Liver (tissue), 9 donors: Measurements from ENCODE around the gene CDKL1. TPM values are rescaled to one million over a fixed set of nuclear protein-coding genes. Genes with fewer than 3 reads are reported as not detected.

ENCODE experiments used
- DNase-seq: peaks from one replicate; pipeline ENCODE4 v3.0.0-alpha.2; 2017; ENCODE audit warnings: low spot score
- H3K27ac ChIP-seq, 2 donors: one replicate each; pipeline ENCODE4 v1.7.0; 2013; ENCODE audit warnings: inconsistent platforms in 2 of 2, low read length in 2 of 2, control low read depth in 1 of 2, low read depth in 1 of 2, mild to moderate bottlenecking in 1 of 2
- H3K27me3 ChIP-seq, 4 donors: one replicate each; pipeline versions ENCODE4 v1.6.1 to v1.7.0; 2013; ENCODE audit warnings: low read length in 3 of 4, inconsistent platforms in 1 of 4, mild to moderate bottlenecking in 1 of 4, moderate library complexity in 1 of 4; ENCODE audit not compliant: control insufficient read depth in 4 of 4, insufficient read depth in 4 of 4
- H3K36me3 ChIP-seq, 4 donors: one replicate each; pipeline versions ENCODE4 v1.6.1 to v1.7.0; 2013; ENCODE audit warnings: low read length in 3 of 4, mild to moderate bottlenecking in 3 of 4, low read depth in 1 of 4, moderate library complexity in 1 of 4; ENCODE audit not compliant: control insufficient read depth in 4 of 4, insufficient read depth in 3 of 4
- H3K4me1 ChIP-seq, 4 donors: one replicate each; pipeline versions ENCODE4 v1.6.1 to v1.7.0; 2013; ENCODE audit warnings: low read length in 3 of 4, mild to moderate bottlenecking in 3 of 4, moderate library complexity in 1 of 4; ENCODE audit not compliant: control insufficient read depth in 4 of 4, insufficient read depth in 4 of 4
- H3K4me3 ChIP-seq, 3 donors: one replicate each; pipeline versions ENCODE4 v1.6.1 to v1.7.0; 2013; ENCODE audit warnings: low read length in 3 of 3, control low read depth in 1 of 3, low read depth in 1 of 3, mild to moderate bottlenecking in 1 of 3
- H3K9ac ChIP-seq, 2 donors: one replicate each; pipeline ENCODE4 v1.7.0; 2013; ENCODE audit warnings: low read length in 2 of 2, mild to moderate bottlenecking in 2 of 2, moderate library complexity in 2 of 2, control low read depth in 1 of 2, low read depth in 1 of 2
- H3K9me3 ChIP-seq, 4 donors: one replicate each; pipeline versions ENCODE4 v1.6.1 to v1.7.0; 2013; ENCODE audit warnings: low read length in 3 of 4; ENCODE audit not compliant: control insufficient read depth in 4 of 4
- EGR1 ChIP-seq, 2 donors: IDR thresholded peaks; 2 replicates each; pipeline ENCODE4 v1.6.1; 2016 to 2018; ENCODE audit warnings: antibody characterized with exemption in 2 of 2, low read depth in 2 of 2
- FOXA1 ChIP-seq: IDR thresholded peaks from 2 replicates; pipeline ENCODE4 v1.6.1; 2016; ENCODE audit warnings: antibody characterized with exemption
- FOXA2 ChIP-seq: IDR thresholded peaks from 2 replicates; pipeline ENCODE4 v1.6.1; 2016; ENCODE audit warnings: antibody characterized with exemption
- GABPA ChIP-seq, 2 donors: IDR thresholded peaks in 1 of 2; conservative IDR thresholded peaks in 1 of 2; 2 replicates each; pipeline ENCODE4 v1.6.1; 2016; ENCODE audit warnings: antibody characterized with exemption in 2 of 2, mild to moderate bottlenecking in 1 of 2, moderate library complexity in 1 of 2
- HNF4A ChIP-seq, 2 donors: conservative IDR thresholded peaks; 2 replicates each; pipeline ENCODE4 v1.6.1; 2016; ENCODE audit warnings: antibody characterized with exemption in 2 of 2, mild to moderate bottlenecking in 2 of 2
- JUND ChIP-seq, 2 donors: IDR thresholded peaks; 2 replicates each; pipeline ENCODE4 v1.6.1; 2016; ENCODE audit warnings: antibody characterized with exemption in 2 of 2
- NR2F2 ChIP-seq: IDR thresholded peaks from 2 replicates; pipeline ENCODE4 v1.6.1; 2016; ENCODE audit warnings: antibody characterized with exemption
- RAD21 ChIP-seq, 2 donors: IDR thresholded peaks; 2 replicates each; pipeline ENCODE4 v1.6.1; 2016; ENCODE audit warnings: antibody characterized with exemption in 2 of 2, mild to moderate bottlenecking in 2 of 2
- RXRA ChIP-seq, 2 donors: IDR thresholded peaks; 2 replicates each; pipeline ENCODE4 v1.6.1; 2017 to 2018; ENCODE audit warnings: antibody characterized with exemption in 2 of 2, mild to moderate bottlenecking in 1 of 2
- SP1 ChIP-seq: IDR thresholded peaks from 2 replicates; pipeline ENCODE4 v1.6.1; 2018; ENCODE audit warnings: antibody characterized with exemption, mild to moderate bottlenecking
- TAF1 ChIP-seq: conservative IDR thresholded peaks from 2 replicates; pipeline ENCODE4 v1.6.1; 2016; ENCODE audit warnings: antibody characterized with exemption, mild to moderate bottlenecking
- YY1 ChIP-seq: IDR thresholded peaks from 2 replicates; pipeline ENCODE4 v1.6.1; 2016; ENCODE audit warnings: antibody characterized with exemption, mild to moderate bottlenecking
- WGBS: extraction: QIAGEN DNeasy Blood & Tissue Kit; methylation state at CpG from one replicate; pipeline ENCODE4 v1.1.7; 2013; 5-methylcytosine and 5-hydroxymethylcytosine counted together
- polyA plus RNA-seq, 2 donors: library from polyadenylated mRNA; stranded (reverse) in 1 of 2; unstranded in 1 of 2; fragments of 200-250 nt in 1 of 2; fragments of >200 nt in 1 of 2; fragmentation: Nextera tagmentation in 1 of 2; extraction: Ambion mirVana in 1 of 2; gene quantifications; one replicate each; pipeline versions ENCODE4 v1.2.1 to v1.2.3, GENCODE V29; 2013 to 2015
- total RNA-seq, 2 donors: library from RNA; depleted of rRNA; stranded (reverse); fragments of >200 nt; gene quantifications; one replicate each; pipeline ENCODE4 v1.2.3, GENCODE V29; 2014
- TF ChIP-seq, protein P1 (sequence below): IDR thresholded peaks from 2 replicates; pipeline ENCODE4 v1.6.1; 2016; ENCODE audit warnings: antibody characterized with exemption
- TF ChIP-seq, protein P2 (sequence below): IDR thresholded peaks from 2 replicates; pipeline ENCODE4 v1.6.1; 2016; ENCODE audit warnings: antibody characterized with exemption
- TF ChIP-seq, protein P3 (sequence below): IDR thresholded peaks from 2 replicates; pipeline ENCODE4 v1.6.1; 2016; ENCODE audit warnings: antibody characterized with exemption
- TF ChIP-seq, protein P4 (sequence below): IDR thresholded peaks from 2 replicates; pipeline ENCODE4 v1.6.1; 2016; ENCODE audit warnings: antibody characterized with exemption, mild to moderate bottlenecking
- TF ChIP-seq, protein P5 (sequence below): fragments of 150-350 bp; IDR thresholded peaks from 2 replicates; pipeline ENCODE4 v1.5.1; 2017; ENCODE audit warnings: improper control_type of control experiment, low read depth, low read length; ENCODE audit not compliant: missing input control
- donor health status: healthy.
- donor health status: healthy.
- donor health status: healthy.
- donor health status: healthy.
- donor health status: healthy.

The CDKL1 gene
- total RNA-seq: 1 to 10 TPM; 2.7 to 6.8 TPM
- polyA plus RNA-seq: 1 to 10 TPM; 1.1 to 1.6 TPM

DNA sequence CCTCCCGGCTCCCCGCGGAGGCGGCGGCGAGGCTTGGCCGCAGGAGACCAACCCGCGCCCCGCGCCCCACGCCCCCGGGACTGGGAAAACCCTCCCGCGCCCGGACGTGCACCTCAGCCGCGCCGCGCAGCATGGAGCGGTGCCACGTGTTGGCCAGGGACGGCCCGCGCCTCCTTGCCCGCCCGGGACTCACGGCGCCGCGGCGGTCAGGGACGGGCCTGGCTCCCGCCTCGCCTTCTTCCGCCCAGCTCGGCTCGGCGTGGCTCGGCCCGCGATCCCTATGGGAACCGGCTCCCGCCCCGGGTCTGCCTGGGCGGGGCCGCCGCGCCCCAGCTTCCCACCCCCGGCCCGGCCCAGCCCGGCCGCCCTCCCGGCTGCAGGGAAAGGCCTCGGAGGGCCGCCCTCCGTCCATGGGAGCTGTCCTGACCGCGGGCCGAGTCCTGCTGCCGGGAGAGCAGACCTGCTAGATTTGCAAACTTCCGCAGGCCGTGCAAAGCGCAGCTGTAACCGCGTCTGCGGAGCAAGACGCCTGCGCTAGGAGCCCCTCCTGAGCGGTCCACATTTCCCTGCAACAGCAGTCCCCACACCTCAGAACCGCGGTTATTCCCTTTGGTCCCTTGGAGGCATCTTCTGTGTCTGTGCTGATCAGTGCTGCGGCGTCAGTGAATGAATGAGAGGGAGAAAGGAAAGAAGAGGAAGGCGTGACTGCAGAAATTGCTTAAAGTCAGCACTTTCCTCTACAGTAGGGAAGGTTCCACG, at the start of gene CDKL1:
TSS of gene CDKL1 (minus strand) at position 251 of the 759 bp plus-strand sequence. CDS start 1,013 bp downstream, outside the sequence.
- Histone ChIP-seq H3K9me3 (no peaks in the 10 kb centered on the region), H3K4me3 (peak within 1 kb of the TSS; percentile 33 to 68 (median 50)), H3K27me3 (no peaks in the 10 kb centered on the region), H3K27ac (peak within 1 kb of the TSS; percentile 52 to 69), H3K9ac (peak within 1 kb of the TSS; percentile 1 to 61), H3K4me1 (peaks cover 1 to 22% (median 8%) of the 10 kb centered on the region in 4 donors), H3K36me3 (no peaks in the 10 kb centered on the region)
- peak; percentile 54 for DNase-seq
- TF ChIP-seq SP1: no peak
- TF ChIP-seq, protein P1, sequence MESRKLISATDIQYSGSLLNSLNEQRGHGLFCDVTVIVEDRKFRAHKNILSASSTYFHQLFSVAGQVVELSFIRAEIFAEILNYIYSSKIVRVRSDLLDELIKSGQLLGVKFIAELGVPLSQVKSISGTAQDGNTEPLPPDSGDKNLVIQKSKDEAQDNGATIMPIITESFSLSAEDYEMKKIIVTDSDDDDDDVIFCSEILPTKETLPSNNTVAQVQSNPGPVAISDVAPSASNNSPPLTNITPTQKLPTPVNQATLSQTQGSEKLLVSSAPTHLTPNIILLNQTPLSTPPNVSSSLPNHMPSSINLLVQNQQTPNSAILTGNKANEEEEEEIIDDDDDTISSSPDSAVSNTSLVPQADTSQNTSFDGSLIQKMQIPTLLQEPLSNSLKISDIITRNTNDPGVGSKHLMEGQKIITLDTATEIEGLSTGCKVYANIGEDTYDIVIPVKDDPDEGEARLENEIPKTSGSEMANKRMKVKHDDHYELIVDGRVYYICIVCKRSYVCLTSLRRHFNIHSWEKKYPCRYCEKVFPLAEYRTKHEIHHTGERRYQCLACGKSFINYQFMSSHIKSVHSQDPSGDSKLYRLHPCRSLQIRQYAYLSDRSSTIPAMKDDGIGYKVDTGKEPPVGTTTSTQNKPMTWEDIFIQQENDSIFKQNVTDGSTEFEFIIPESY: no peak
- no peak for TF ChIP-seq RAD21 (IDR thresholded peaks at IDR 0.05)
- no peak for TF ChIP-seq NR2F2
- TF ChIP-seq FOXA1: no peak
- TF ChIP-seq EGR1 (IDR thresholded peaks at IDR 0.05; ENCODE audit: low read depth in 2 of 2): no peak
- no peak for TF ChIP-seq JUND (IDR thresholded peaks at IDR 0.05)
- no peak for TF ChIP-seq HNF4A (conservative IDR thresholded peaks at IDR 0.05)
- TF ChIP-seq TAF1: no peak
- TF ChIP-seq FOXA2: no peak
- TF ChIP-seq, protein P2, sequence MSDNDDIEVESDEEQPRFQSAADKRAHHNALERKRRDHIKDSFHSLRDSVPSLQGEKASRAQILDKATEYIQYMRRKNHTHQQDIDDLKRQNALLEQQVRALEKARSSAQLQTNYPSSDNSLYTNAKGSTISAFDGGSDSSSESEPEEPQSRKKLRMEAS: no peak
- TF ChIP-seq, protein P3, sequence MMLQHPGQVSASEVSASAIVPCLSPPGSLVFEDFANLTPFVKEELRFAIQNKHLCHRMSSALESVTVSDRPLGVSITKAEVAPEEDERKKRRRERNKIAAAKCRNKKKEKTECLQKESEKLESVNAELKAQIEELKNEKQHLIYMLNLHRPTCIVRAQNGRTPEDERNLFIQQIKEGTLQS: no peak
- TF ChIP-seq, protein P4, sequence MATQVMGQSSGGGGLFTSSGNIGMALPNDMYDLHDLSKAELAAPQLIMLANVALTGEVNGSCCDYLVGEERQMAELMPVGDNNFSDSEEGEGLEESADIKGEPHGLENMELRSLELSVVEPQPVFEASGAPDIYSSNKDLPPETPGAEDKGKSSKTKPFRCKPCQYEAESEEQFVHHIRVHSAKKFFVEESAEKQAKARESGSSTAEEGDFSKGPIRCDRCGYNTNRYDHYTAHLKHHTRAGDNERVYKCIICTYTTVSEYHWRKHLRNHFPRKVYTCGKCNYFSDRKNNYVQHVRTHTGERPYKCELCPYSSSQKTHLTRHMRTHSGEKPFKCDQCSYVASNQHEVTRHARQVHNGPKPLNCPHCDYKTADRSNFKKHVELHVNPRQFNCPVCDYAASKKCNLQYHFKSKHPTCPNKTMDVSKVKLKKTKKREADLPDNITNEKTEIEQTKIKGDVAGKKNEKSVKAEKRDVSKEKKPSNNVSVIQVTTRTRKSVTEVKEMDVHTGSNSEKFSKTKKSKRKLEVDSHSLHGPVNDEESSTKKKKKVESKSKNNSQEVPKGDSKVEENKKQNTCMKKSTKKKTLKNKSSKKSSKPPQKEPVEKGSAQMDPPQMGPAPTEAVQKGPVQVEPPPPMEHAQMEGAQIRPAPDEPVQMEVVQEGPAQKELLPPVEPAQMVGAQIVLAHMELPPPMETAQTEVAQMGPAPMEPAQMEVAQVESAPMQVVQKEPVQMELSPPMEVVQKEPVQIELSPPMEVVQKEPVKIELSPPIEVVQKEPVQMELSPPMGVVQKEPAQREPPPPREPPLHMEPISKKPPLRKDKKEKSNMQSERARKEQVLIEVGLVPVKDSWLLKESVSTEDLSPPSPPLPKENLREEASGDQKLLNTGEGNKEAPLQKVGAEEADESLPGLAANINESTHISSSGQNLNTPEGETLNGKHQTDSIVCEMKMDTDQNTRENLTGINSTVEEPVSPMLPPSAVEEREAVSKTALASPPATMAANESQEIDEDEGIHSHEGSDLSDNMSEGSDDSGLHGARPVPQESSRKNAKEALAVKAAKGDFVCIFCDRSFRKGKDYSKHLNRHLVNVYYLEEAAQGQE: no peak
- no peak for TF ChIP-seq RXRA (IDR thresholded peaks at IDR 0.05)
- WGBS: under 1% methylated on average over 77 of the region's 77 CpGs

DNA sequence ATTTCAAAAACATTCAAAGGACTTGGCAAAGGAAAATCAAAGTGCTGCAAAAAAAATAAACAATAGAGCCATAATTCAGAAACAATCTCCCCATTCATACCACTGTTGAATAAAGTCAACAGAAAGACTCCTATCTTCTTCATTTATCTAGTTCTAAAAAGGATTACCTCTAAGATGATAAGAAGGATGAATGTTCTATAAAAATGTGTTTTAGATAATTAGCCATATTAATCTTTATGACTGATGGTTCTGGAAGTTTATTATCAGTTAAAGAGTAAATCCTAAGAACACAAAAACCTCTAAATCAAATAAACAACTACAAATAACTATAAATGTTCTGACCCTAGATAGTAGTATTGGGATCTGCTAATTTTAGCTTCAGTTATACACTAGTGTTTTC, 37.8 kb upstream of the CDKL1 start:
- no peak for DNase-seq
- no peaks in the 10 kb centered on the region for H3K4me1 ChIP-seq
- no peak overlapping the region for H3K9ac ChIP-seq
- H3K9me3 ChIP-seq: no peaks in the 10 kb centered on the region
- H3K27me3 ChIP-seq: no peaks in the 10 kb centered on the region
- no peak overlapping the region for H3K4me3 ChIP-seq
- H3K36me3 ChIP-seq: peaks cover 4 to 25% (median 15%) of the 10 kb centered on the region in 4 donors
- no peak overlapping the region for H3K27ac ChIP-seq
- TF ChIP-seq EGR1 (IDR thresholded peaks at IDR 0.05; ENCODE audit: low read depth in 2 of 2) (no peak), NR2F2 (no peak), YY1 (no peak), GABPA (IDR thresholded peaks at IDR 0.05 in 1 of 2, conservative IDR thresholded peaks at IDR 0.05 in 1 of 2) (no peak), HNF4A (conservative IDR thresholded peaks at IDR 0.05) (no peak), SP1 (no peak), JUND (IDR thresholded peaks at IDR 0.05) (no peak), FOXA2 (no peak), TAF1 (no peak), RAD21 (IDR thresholded peaks at IDR 0.05) (no peak), RXRA (IDR thresholded peaks at IDR 0.05) (no peak), FOXA1 (no peak)
- TF ChIP-seq, protein P4: no peak
- TF ChIP-seq, protein P3: no peak
- TF ChIP-seq, protein P5, sequence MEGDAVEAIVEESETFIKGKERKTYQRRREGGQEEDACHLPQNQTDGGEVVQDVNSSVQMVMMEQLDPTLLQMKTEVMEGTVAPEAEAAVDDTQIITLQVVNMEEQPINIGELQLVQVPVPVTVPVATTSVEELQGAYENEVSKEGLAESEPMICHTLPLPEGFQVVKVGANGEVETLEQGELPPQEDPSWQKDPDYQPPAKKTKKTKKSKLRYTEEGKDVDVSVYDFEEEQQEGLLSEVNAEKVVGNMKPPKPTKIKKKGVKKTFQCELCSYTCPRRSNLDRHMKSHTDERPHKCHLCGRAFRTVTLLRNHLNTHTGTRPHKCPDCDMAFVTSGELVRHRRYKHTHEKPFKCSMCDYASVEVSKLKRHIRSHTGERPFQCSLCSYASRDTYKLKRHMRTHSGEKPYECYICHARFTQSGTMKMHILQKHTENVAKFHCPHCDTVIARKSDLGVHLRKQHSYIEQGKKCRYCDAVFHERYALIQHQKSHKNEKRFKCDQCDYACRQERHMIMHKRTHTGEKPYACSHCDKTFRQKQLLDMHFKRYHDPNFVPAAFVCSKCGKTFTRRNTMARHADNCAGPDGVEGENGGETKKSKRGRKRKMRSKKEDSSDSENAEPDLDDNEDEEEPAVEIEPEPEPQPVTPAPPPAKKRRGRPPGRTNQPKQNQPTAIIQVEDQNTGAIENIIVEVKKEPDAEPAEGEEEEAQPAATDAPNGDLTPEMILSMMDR: no peak
- TF ChIP-seq, protein P2: no peak
